Measurements from ENCODE around the gene PPP3CA. TPM values are rescaled to one million over a fixed set of nuclear protein-coding genes. Genes with fewer than 3 reads are reported as not detected.

Gene PPP3CA
- total and polyA plus RNA-seq, 2 of the 13 experiments (the other 11 are each of a cell fraction or from before 2014, with no cell fraction given), result 4.8 to 13.2 TPM

DNA sequence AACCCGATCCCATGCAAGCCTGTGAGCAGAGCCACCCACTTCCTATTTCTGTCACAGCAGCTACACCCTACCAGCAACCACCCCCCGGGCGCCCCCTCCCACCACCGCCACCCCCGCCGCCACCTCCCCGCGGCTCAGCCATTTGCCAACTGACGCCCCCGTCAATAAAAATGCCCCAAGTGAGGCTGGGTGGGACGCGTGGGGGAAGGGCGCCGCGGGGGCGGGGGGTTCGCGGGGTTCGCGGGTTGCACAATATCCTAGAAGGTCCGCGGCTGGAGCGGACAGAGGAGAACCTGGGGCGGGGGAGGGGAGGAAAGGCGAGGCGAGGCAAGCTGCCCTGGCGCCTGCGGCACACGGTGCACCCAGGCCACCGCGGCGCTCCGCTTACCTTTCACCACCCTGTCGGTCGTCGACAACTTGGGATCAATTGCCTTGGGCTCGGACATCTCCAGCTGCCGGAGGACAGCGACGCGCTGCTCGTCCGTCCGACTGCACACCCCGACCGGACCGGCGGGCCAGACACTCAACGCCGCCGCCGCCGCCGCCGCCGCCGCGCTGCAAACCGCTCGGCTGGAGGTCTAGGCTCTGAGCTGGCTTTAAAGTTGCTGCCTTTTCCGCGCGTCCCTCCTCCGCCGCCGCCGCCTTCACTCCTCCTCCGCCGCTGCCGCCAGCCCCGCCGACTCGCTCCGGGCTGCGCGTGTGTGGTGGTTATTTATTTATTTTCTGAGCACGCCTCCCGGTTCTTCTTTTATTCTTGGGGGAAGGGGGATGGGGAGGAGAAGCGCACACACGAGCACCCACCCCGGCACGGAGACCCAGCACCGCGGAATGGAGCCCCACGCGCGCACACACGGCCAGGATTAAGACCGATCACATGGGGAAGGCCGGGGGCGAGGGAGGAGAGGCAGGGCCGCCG is 717 bp downstream of the PPP3CA start (continued):
- TF ChIP-seq HMGXB3 (CRISPR knock-in tag; IDR thresholded peaks at IDR 0.05; ENCODE audit: borderline replicate concordance), result no peak
- TF ChIP-seq, protein P1, sequence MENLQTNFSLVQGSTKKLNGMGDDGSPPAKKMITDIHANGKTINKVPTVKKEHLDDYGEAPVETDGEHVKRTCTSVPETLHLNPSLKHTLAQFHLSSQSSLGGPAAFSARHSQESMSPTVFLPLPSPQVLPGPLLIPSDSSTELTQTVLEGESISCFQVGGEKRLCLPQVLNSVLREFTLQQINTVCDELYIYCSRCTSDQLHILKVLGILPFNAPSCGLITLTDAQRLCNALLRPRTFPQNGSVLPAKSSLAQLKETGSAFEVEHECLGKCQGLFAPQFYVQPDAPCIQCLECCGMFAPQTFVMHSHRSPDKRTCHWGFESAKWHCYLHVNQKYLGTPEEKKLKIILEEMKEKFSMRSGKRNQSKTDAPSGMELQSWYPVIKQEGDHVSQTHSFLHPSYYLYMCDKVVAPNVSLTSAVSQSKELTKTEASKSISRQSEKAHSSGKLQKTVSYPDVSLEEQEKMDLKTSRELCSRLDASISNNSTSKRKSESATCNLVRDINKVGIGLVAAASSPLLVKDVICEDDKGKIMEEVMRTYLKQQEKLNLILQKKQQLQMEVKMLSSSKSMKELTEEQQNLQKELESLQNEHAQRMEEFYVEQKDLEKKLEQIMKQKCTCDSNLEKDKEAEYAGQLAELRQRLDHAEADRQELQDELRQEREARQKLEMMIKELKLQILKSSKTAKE (CRISPR knock-in tag; IDR thresholded peaks at IDR 0.05; ENCODE audit: borderline replicate concordance), result no peak
- no peak for TF ChIP-seq CCDC6 (CRISPR knock-in tag; IDR thresholded peaks at IDR 0.05)
- no peak for TF ChIP-seq KLF12 (CRISPR knock-in tag; IDR thresholded peaks at IDR 0.05; ENCODE audit: borderline replicate concordance)
- TF ChIP-seq, protein P2, sequence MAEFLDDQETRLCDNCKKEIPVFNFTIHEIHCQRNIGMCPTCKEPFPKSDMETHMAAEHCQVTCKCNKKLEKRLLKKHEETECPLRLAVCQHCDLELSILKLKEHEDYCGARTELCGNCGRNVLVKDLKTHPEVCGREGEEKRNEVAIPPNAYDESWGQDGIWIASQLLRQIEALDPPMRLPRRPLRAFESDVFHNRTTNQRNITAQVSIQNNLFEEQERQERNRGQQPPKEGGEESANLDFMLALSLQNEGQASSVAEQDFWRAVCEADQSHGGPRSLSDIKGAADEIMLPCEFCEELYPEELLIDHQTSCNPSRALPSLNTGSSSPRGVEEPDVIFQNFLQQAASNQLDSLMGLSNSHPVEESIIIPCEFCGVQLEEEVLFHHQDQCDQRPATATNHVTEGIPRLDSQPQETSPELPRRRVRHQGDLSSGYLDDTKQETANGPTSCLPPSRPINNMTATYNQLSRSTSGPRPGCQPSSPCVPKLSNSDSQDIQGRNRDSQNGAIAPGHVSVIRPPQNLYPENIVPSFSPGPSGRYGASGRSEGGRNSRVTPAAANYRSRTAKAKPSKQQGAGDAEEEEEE (CRISPR knock-in tag; IDR thresholded peaks at IDR 0.05; ENCODE audit: borderline replicate concordance), result no peak
- no peak for TF ChIP-seq ZFYVE20 (CRISPR knock-in tag; IDR thresholded peaks at IDR 0.05; ENCODE audit: borderline replicate concordance, low read depth)
- no peak for TF ChIP-seq KDM1A (CRISPR knock-in tag; IDR thresholded peaks at IDR 0.05)
- TF ChIP-seq HNRNPUL1 (IDR thresholded peaks at IDR 0.05; ENCODE audit: low read depth, low read length), result no peak
- no peak for TF ChIP-seq CC2D1A (CRISPR knock-in tag; IDR thresholded peaks at IDR 0.05)
- TF ChIP-seq TCF7L2 (IDR thresholded peaks at IDR 0.05; ENCODE audit: low read depth, low read length), result no peak
- no peak for TF ChIP-seq ZBTB42 (CRISPR knock-in tag; IDR thresholded peaks at IDR 0.05)
- TF ChIP-seq KLF15 (CRISPR knock-in tag; IDR thresholded peaks at IDR 0.05; ENCODE audit: borderline replicate concordance), result no peak
- TF ChIP-seq ARHGAP35 (CRISPR knock-in tag; IDR thresholded peaks at IDR 0.05; ENCODE audit: borderline replicate concordance), result no peak
- TF ChIP-seq ZNF17 (CRISPR knock-in tag; IDR thresholded peaks at IDR 0.05), result no peak
- TF ChIP-seq ATF1 (CRISPR knock-in tag; IDR thresholded peaks at IDR 0.05), result no peak
- TF ChIP-seq ZNF720 (CRISPR knock-in tag; IDR thresholded peaks at IDR 0.05), result no peak
- no peak for TF ChIP-seq NCOA5 (CRISPR knock-in tag; IDR thresholded peaks at IDR 0.05)
- TF ChIP-seq NR2C2 (CRISPR knock-in tag; IDR thresholded peaks at IDR 0.05; ENCODE audit: borderline replicate concordance), result no peak
- TF ChIP-seq TOE1 (CRISPR knock-in tag; IDR thresholded peaks at IDR 0.05), result no peak
- TF ChIP-seq HMGA1 (CRISPR knock-in tag; conservative IDR thresholded peaks at IDR 0.05), result no peak
